ENCODE results near the gene TBP.
"Not testable (repeated sequence)": the region's sequence is repeated elsewhere in the genome, so short reads cannot be mapped to it uniquely, and the experiment has no call there.

The TBP gene

GRCh38 chr6:170523256-170524171 lies 30.7 kb upstream of the TBP start:
- CTCF ChIA-PET = interaction anchor here (1.0 to 1.1 kb wide), 2 partner anchors 692 kb away, joined by 4 to 7 read pairs; no protein-coding TSS in a partner anchor
- H3K27me3 Mint-ChIP-seq = peaks cover 23% of the 10 kb centered on the region
- H3K4me3 Mint-ChIP-seq = no peak overlapping the region
- no peak for DNase-seq
- H3K27ac Mint-ChIP-seq = no peak overlapping the region
- no peaks in the 10 kb centered on the region for H3K36me3 Mint-ChIP-seq
- no peaks in the 10 kb centered on the region for H3K9me3 Mint-ChIP-seq
- peaks cover 3% of the 10 kb centered on the region for H3K4me1 Mint-ChIP-seq

- CTCF ChIA-PET = interaction anchor here (1.0 kb wide), 1 partner anchor 692 kb away, joined by 4 read pairs; no protein-coding TSS in a partner anchor
- H3K4me1 Mint-ChIP-seq = peaks cover 8% of the 10 kb centered on the region
- H3K36me3 Mint-ChIP-seq = no peaks in the 10 kb centered on the region
- peaks cover 22% of the 10 kb centered on the region for H3K27me3 Mint-ChIP-seq
- H3K9me3 Mint-ChIP-seq = no peaks in the 10 kb centered on the region
- no peak overlapping the region for H3K4me3 Mint-ChIP-seq
- H3K27ac Mint-ChIP-seq = no peak overlapping the region
- DNase-seq = no peak
These were observed 30.0 kb upstream of the TBP start for GRCh38 chr6:170524172-170524502.

- peaks cover 6% of the 10 kb centered on the region for H3K27me3 Mint-ChIP-seq
- no peak for DNase-seq
- no peak overlapping the region for H3K27ac Mint-ChIP-seq
- peaks cover 10% of the 10 kb centered on the region for H3K4me1 Mint-ChIP-seq
- no peaks in the 10 kb centered on the region for H3K9me3 Mint-ChIP-seq
- CTCF ChIA-PET = interaction anchor here (0.8 to 1.4 kb wide), 2 partner anchors 694 to 735 kb away, joined by 3 to 5 read pairs; no protein-coding TSS in a partner anchor
- no peaks in the 10 kb centered on the region for H3K36me3 Mint-ChIP-seq
- no peak overlapping the region for H3K4me3 Mint-ChIP-seq
These were observed 28.4 kb upstream of the TBP start for GRCh38 chr6:170525795-170526194.

GRCh38 chr6:170527995-170528394 lies 26.2 kb upstream of the TBP start:
- not testable (repeated sequence) for DNase-seq, H3K36me3 Mint-ChIP-seq, H3K27me3 Mint-ChIP-seq, H3K27ac Mint-ChIP-seq, H3K9me3 Mint-ChIP-seq, H3K4me1 Mint-ChIP-seq, H3K4me3 Mint-ChIP-seq
- CTCF ChIA-PET = interaction anchor here (0.6 to 4.0 kb wide), 7 partner anchors 10 to 696 kb away, joined by 3 to 21 read pairs (median 4); no protein-coding TSS in a partner anchor

- peaks cover 10% of the 10 kb centered on the region for H3K36me3 Mint-ChIP-seq
- peaks cover 3% of the 10 kb centered on the region for H3K27me3 Mint-ChIP-seq
- CTCF ChIA-PET = interaction anchor here (0.6 to 4.0 kb wide), 12 partner anchors 9 to 821 kb away, joined by 3 to 21 read pairs (median 6); no protein-coding TSS in a partner anchor
- peak; percentile 77 for DNase-seq
- no peaks in the 10 kb centered on the region for H3K9me3 Mint-ChIP-seq
- peaks cover 10% of the 10 kb centered on the region for H3K4me1 Mint-ChIP-seq
- H3K27ac Mint-ChIP-seq = no peak overlapping the region
- H3K4me3 Mint-ChIP-seq = no peak overlapping the region
These were observed 24.2 kb upstream of the TBP start for GRCh38 chr6:170529839-170530469.

GRCh38 chr6:170532867-170533488 lies 21.2 kb upstream of the TBP start:
- Mint-ChIP-seq H3K9me3 (no peaks in the 10 kb centered on the region), H3K27ac (no peak overlapping the region), H3K27me3 (no peaks in the 10 kb centered on the region), H3K4me3 (no peak overlapping the region), H3K4me1 (peaks cover 10% of the 10 kb centered on the region), H3K36me3 (peaks cover 34% of the 10 kb centered on the region)
- DNase-seq = no peak
- CTCF ChIA-PET = interaction anchor here (0.9 kb wide), 1 partner anchor 743 kb away, joined by 3 read pairs; no protein-coding TSS in a partner anchor

GRCh38 chr6:170533792-170534191 lies 20.4 kb upstream of the TBP start:
- DNase-seq = no peak
- Mint-ChIP-seq H3K9me3 (no peaks in the 10 kb centered on the region), H3K27ac (no peak overlapping the region), H3K4me1 (peaks cover 4% of the 10 kb centered on the region), H3K27me3 (no peaks in the 10 kb centered on the region), H3K4me3 (no peak overlapping the region), H3K36me3 (peaks cover 38% of the 10 kb centered on the region)
- CTCF ChIA-PET = no interaction called here

GRCh38 chr6:170535004-170535403 lies 19.2 kb upstream of the TBP start:
- H3K27me3 Mint-ChIP-seq = no peaks in the 10 kb centered on the region
- no peaks in the 10 kb centered on the region for H3K9me3 Mint-ChIP-seq
- no peaks in the 10 kb centered on the region for H3K4me1 Mint-ChIP-seq
- H3K36me3 Mint-ChIP-seq = peaks cover 42% of the 10 kb centered on the region
- no peak overlapping the region for H3K27ac Mint-ChIP-seq
- CTCF ChIA-PET = no interaction called here
- DNase-seq = no peak
- H3K4me3 Mint-ChIP-seq = no peak overlapping the region

- Mint-ChIP-seq H3K36me3 (peaks cover 51% of the 10 kb centered on the region), H3K4me3 (no peak overlapping the region)
These were observed 17.5 kb upstream of the TBP start for GRCh38 chr6:170536671-170537070.

GRCh38 chr6:170537329-170537728 lies 16.8 kb upstream of the TBP start:
- DNase-seq = no peak
- CTCF ChIA-PET = no interaction called here
- no peaks in the 10 kb centered on the region for H3K4me1 Mint-ChIP-seq
- H3K9me3 Mint-ChIP-seq = no peaks in the 10 kb centered on the region
- H3K36me3 Mint-ChIP-seq = peaks cover 52% of the 10 kb centered on the region
- no peaks in the 10 kb centered on the region for H3K27me3 Mint-ChIP-seq
- H3K4me3 Mint-ChIP-seq = no peak overlapping the region
- H3K27ac Mint-ChIP-seq = no peak overlapping the region

More at GRCh38 chr6:170536671-170537070, 17.5 kb upstream of the TBP start:
- Mint-ChIP-seq H3K9me3 (no peaks in the 10 kb centered on the region), H3K27ac (no peak overlapping the region), H3K4me1 (no peaks in the 10 kb centered on the region), H3K27me3 (no peaks in the 10 kb centered on the region)
- CTCF ChIA-PET = no interaction called here
- DNase-seq = no peak

GRCh38 chr6:170542031-170542719 lies 12.0 kb upstream of the TBP start:
- H3K4me1 Mint-ChIP-seq = no peaks in the 10 kb centered on the region
- peaks cover 56% of the 10 kb centered on the region for H3K36me3 Mint-ChIP-seq
- H3K4me3 Mint-ChIP-seq = no peak overlapping the region
- H3K27me3 Mint-ChIP-seq = no peaks in the 10 kb centered on the region
- H3K27ac Mint-ChIP-seq = peak overlapping the region; percentile 37
- CTCF ChIA-PET = interaction anchor here (1.4 kb wide), 1 partner anchor 12 kb away, joined by 3 read pairs; no protein-coding TSS in a partner anchor
- DNase-seq = no peak
- H3K9me3 Mint-ChIP-seq = no peaks in the 10 kb centered on the region

- Mint-ChIP-seq H3K4me3 (no peak overlapping the region), H3K27me3 (no peaks in the 10 kb centered on the region), H3K27ac (no peak overlapping the region), H3K36me3 (peaks cover 55% of the 10 kb centered on the region), H3K4me1 (peaks cover 15% of the 10 kb centered on the region), H3K9me3 (no peaks in the 10 kb centered on the region)
- no peak for DNase-seq
- CTCF ChIA-PET = interaction anchor here (0.9 to 1.5 kb wide), 2 partner anchors 16 to 17 kb away, joined by 3 to 6 read pairs; no protein-coding TSS in a partner anchor
These were observed 8.8 kb upstream of the TBP start for GRCh38 chr6:170545405-170545804.

- Mint-ChIP-seq H3K27ac (no peak within 1 kb of the TSS), H3K27me3 (no peaks in the 10 kb centered on the region), H3K4me1 (peaks cover 42% of the 10 kb centered on the region), H3K4me3 (no peak within 1 kb of the TSS), H3K36me3 (peaks cover 25% of the 10 kb centered on the region), H3K9me3 (no peaks in the 10 kb centered on the region)
- CTCF ChIA-PET = interaction anchor here (0.6 to 1.3 kb wide), 5 partner anchors 22 to 762 kb away, joined by 3 to 6 read pairs (median 3); partner anchors contain the start of gene PDCD2
- DNase-seq = peak; percentile 88
These were observed 1.2 kb upstream of the TBP start, which contains the start of gene PSMB1 for GRCh38 chr6:170552765-170553533. Gene PSMB1 (minus strand): TSS chr6:170553307. CDS start chr6:170553242, 65 bp downstream.
